Pericardium fibroblast (primary cell): ENCODE data around the gene TIMM9. TPM values are rescaled to one million over a fixed set of nuclear protein-coding genes. Genes with fewer than 3 reads are reported as not detected.

Source experiments
- total RNA-seq: library from RNA; depleted of rRNA; stranded (reverse); fragments of >200 nt; gene quantifications from 2 replicates; pipeline ENCODE4 v1.2.3, GENCODE V29; 2015

The TIMM9 gene, protein sequence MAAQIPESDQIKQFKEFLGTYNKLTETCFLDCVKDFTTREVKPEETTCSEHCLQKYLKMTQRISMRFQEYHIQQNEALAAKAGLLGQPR
- 60.8 and 84.8 TPM in 2 replicates for total RNA-seq

DNA sequence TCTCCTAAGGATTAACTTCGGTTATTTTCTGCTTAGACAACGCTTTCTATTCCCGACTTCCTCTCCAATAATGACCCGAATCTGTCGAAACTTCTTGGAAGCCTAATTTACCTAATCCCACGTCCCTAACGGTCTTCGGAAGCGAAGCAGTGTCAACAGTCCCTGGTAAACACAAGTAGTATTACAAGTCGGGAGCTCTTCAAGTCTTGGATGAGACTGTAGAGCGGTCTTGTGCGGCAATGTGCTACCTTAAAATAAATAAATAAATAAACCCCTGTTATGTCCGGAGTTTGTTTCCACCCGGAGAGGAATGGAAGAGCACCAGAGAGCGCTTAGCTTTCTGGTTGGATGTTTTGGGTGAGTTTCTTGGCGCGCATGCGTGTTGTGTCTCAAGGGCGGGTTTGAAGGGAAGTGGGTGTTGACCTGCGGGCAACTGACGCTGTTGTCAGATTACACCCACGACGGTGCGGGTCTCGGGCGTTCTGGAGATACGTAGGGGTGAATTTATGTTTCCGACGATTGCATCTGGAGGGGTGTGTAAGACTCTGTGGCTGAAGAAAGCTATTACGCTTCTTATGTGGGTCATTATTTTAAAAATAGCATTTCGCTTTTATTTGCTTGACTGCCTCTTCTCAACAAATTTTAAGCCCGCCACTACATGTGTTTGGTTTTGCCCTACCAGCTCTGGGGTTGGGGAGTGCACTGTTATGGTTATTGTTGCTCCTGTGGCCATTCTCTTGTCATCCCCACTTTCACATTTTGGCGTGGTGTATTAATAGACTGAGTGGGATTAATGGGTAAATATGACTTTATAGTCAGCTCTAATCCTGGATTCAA is at the start of gene TIMM9, which contains the start of gene KIAA0586:
Gene TIMM9 (minus strand): TSS at position 251 of the 837 bp plus-strand sequence. CDS start 15,586 bp downstream, outside the sequence.
Gene KIAA0586 (plus strand): TSS at position 439 of the 837 bp plus-strand sequence. CDS start 546 bp downstream, outside the sequence.

DNA sequence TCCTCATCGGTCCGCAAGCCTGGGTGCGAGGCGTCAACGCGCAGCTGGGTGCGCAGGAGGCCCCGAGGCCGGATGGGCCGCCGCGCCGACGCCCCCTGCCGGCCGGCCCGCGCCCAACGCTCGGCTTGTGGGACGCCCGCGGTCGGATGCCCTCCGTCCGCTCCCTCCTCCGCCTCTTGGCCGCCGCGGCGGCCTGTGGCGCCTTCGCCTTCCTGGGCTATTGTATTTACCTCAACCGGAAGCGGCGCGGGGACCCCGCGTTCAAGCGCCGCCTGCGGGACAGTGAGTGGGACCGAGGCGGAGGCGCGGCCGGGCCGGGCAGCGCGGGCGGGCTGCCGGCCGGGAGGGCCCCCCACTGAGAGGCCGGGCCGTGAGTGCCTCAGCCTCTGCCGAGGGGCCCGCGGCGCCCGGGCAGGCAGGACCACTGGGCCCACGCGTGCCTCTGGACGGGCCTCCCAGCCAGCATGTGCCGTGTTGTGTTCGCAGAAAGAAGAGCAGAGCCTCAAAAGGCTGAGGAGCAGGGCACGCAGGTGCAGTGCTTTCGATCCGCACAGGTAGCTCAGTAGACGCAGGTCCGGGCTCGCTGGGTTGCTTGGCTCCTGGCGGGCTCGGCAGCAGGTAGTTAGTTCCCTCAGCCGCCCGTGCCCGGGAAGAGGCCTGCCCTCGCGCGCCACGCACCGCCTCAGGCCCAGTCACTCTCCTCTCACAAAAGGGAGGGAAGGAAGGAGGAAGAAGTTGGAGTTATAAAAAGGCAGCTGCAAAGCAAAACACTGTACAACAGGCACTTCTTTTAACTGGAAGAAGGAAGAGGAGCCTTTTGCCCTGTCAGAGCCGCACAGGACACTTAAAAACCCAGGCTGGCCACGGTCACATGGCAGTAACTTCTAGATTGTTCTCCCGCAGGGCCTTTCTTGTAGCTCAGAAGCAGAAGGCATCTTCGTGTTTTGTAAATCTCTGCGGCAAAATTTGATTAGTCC is 31.2 kb downstream of the TIMM9 start, which contains the start of gene TOMM20L:
Gene TOMM20L (plus strand): TSS at position 119 of the 977 bp plus-strand sequence. CDS start 28 bp downstream, at position 147.

Other genes starting within 250 kb of the TIMM9 start
- 54.6 and 55.3 TPM in 2 replicates for gene ACTR10, start 227.4 kb downstream of the TIMM9 start, total RNA-seq
- gene PSMA3, start 182.7 kb downstream of the TIMM9 start, total RNA-seq = 80.3 and 85.2 TPM in 2 replicates
- 2.6 and 5.4 TPM in 2 replicates for gene ARID4A, start 129.0 kb downstream of the TIMM9 start, total RNA-seq
- not detected in 2 replicates for gene TOMM20L, start 31.6 kb downstream of the TIMM9 start, total RNA-seq
- 9.2 and 11.1 TPM in 2 replicates for gene KIAA0586, start 188 bp upstream of the TIMM9 start, total RNA-seq
- gene DACT1, start 210.4 kb upstream of the TIMM9 start, total RNA-seq = 4.8 and 26.0 TPM in 2 replicates